ENCODE data around the gene LNX1.

The LNX1 gene

GRCh38 chr4:53599632-53600031 lies 8.3 kb upstream of the LNX1 start:
- DNase-seq = no peak

GRCh38 chr4:53598901-53599300 lies 7.6 kb upstream of the LNX1 start:
- DNase-seq = no peak

- no peak for DNase-seq
Measured at GRCh38 chr4:53598483-53598882, 7.2 kb upstream of the LNX1 start.

GRCh38 chr4:53596901-53597300 lies 5.6 kb upstream of the LNX1 start:
- no peak for DNase-seq

GRCh38 chr4:53595834-53596233 lies 4.5 kb upstream of the LNX1 start:
- DNase-seq = no peak

- DNase-seq = no peak
Measured at GRCh38 chr4:53595204-53595603, 3.9 kb upstream of the LNX1 start.

- DNase-seq = no peak
Measured at GRCh38 chr4:53593765-53594164, 2.5 kb upstream of the LNX1 start.

- DNase-seq = no peak
Measured at GRCh38 chr4:53592686-53593501, 1.6 kb upstream of the LNX1 start.

GRCh38 chr4:53592122-53592521 lies 836 bp upstream of the LNX1 start:
- no peak for DNase-seq

- DNase-seq = no peak
Measured at GRCh38 chr4:53590187-53590586, 1.1 kb downstream of the LNX1 start.

- DNase-seq = no peak
Measured at GRCh38 chr4:53589511-53589910, 1.8 kb downstream of the LNX1 start.

- DNase-seq = no peak
Measured at GRCh38 chr4:53587135-53587534, 4.2 kb downstream of the LNX1 start.

- peak in 1 of 51 donors; percentile 2 for DNase-seq
Measured at GRCh38 chr4:53586121-53586816, 5.0 kb downstream of the LNX1 start.

- no peak for DNase-seq
Measured at GRCh38 chr4:53584658-53585057, 6.6 kb downstream of the LNX1 start.

- no peak for DNase-seq
Measured at GRCh38 chr4:53583513-53583912, 7.8 kb downstream of the LNX1 start.

GRCh38 chr4:53582194-53582593 lies 9.1 kb downstream of the LNX1 start:
- no peak for DNase-seq

- DNase-seq = no peak
Measured at GRCh38 chr4:53580274-53580673, 11.0 kb downstream of the LNX1 start.

GRCh38 chr4:53579826-53580225 lies 11.5 kb downstream of the LNX1 start:
- no peak for DNase-seq

- DNase-seq = no peak
Measured at GRCh38 chr4:53576676-53577372, 14.5 kb downstream of the LNX1 start.

GRCh38 chr4:53576071-53576617 lies 15.1 kb downstream of the LNX1 start:
- no peak for DNase-seq

GRCh38 chr4:53575552-53575951 lies 15.7 kb downstream of the LNX1 start:
- DNase-seq = no peak

GRCh38 chr4:53574528-53574927 lies 16.8 kb downstream of the LNX1 start:
- DNase-seq = no peak
